ENCODE measurements around the gene PRR27. TPM values are rescaled to one million over a fixed set of nuclear protein-coding genes. Genes with fewer than 3 reads are reported as not detected.

PRR27 gene
- total RNA-seq, 1 donor from 2014 or later: not detected

GRCh38 chr4:70178075-70178660 is 24.1 kb downstream of the PRR27 start:
- no peak for TF ChIP-seq CTCF (IDR thresholded peaks at IDR 0.05)
- H3K9me3 ChIP-seq: no peaks in the 10 kb centered on the region
- no peak for ATAC-seq
- H3K4me1 ChIP-seq: no peaks in the 10 kb centered on the region
- no peak overlapping the region for H3K4me3 ChIP-seq
- intact Hi-C loops (cut with DNase I): no loop called here
- no peak overlapping the region for H3K27ac ChIP-seq
- DNase-seq: no peak
- H3K27me3 ChIP-seq (ENCODE audit: low read depth): no peaks in the 10 kb centered on the region
- no peaks in the 10 kb centered on the region for H3K36me3 ChIP-seq

DNA sequence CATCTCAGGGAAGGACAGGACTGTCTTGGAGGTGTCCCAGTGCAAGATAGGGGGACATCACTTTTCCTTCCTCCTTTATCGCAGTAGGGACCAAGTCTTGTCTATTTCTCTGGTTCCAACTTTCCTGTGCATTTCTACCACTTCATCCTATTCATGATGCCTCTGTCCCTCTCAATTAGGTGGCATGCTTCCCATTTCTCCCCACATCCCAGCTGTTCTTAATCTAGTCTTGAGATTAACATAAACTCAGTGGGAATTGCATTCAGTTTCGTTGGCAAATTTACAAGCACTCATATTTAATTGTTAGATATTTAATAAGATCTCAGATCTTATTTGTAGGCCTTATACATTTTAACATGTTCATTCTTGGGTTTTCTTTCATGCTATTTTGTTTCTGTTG is 25.8 kb downstream of the PRR27 start:
- Histone ChIP-seq H3K4me1 (no peaks in the 10 kb centered on the region), H3K4me3 (no peak overlapping the region), H3K36me3 (no peaks in the 10 kb centered on the region), H3K9me3 (no peaks in the 10 kb centered on the region), H3K27ac (no peak overlapping the region), H3K27me3 (ENCODE audit: low read depth) (no peaks in the 10 kb centered on the region)
- no peak for ATAC-seq
- no peak for DNase-seq
- TF ChIP-seq CTCF (IDR thresholded peaks at IDR 0.05): no peak
- intact Hi-C loops (cut with DNase I): no loop called here

GRCh38 chr4:70181864-70182263 is 27.8 kb downstream of the PRR27 start:
- H3K27ac ChIP-seq: no peak overlapping the region
- ATAC-seq (no peak), DNase-seq (no peak)
- no peak for TF ChIP-seq CTCF (IDR thresholded peaks at IDR 0.05)
- H3K9me3 ChIP-seq: no peaks in the 10 kb centered on the region
- no peaks in the 10 kb centered on the region for H3K36me3 ChIP-seq
- no peak overlapping the region for H3K4me3 ChIP-seq
- intact Hi-C loops (cut with DNase I): no loop called here
- H3K4me1 ChIP-seq: no peaks in the 10 kb centered on the region
- H3K27me3 ChIP-seq (ENCODE audit: low read depth): no peaks in the 10 kb centered on the region

GRCh38 chr4:70182517-70183167 is 28.6 kb downstream of the PRR27 start:
- Histone ChIP-seq H3K9me3 (no peaks in the 10 kb centered on the region), H3K27ac (no peak overlapping the region), H3K36me3 (no peaks in the 10 kb centered on the region), H3K27me3 (ENCODE audit: low read depth) (no peaks in the 10 kb centered on the region), H3K4me1 (no peaks in the 10 kb centered on the region), H3K4me3 (no peak overlapping the region)
- DNase-seq (no peak), ATAC-seq (no peak)
- intact Hi-C loops (cut with DNase I): no loop called here
- no peak for TF ChIP-seq CTCF (IDR thresholded peaks at IDR 0.05)

GRCh38 chr4:70183168-70183939 is 29.3 kb downstream of the PRR27 start:
- peak; percentile 55 for TF ChIP-seq CTCF (IDR thresholded peaks at IDR 0.05)
- H3K27me3 ChIP-seq (ENCODE audit: low read depth): no peaks in the 10 kb centered on the region
- H3K4me1 ChIP-seq: no peaks in the 10 kb centered on the region
- DNase-seq (no peak), ATAC-seq (peak; percentile 58 to 65)
- no peak overlapping the region for H3K27ac ChIP-seq
- H3K9me3 ChIP-seq: no peaks in the 10 kb centered on the region
- H3K36me3 ChIP-seq: no peaks in the 10 kb centered on the region
- intact Hi-C loops (cut with DNase I): no loop called here
- H3K4me3 ChIP-seq: no peak overlapping the region

Measured in lower lobe of right lung (tissue), 2 donors.